ENCODE data around the gene MARVELD1. TPM values are rescaled to one million over a fixed set of nuclear protein-coding genes. Genes with fewer than 3 reads are reported as not detected.
A peak's percentile ranks its signal among the peaks of the same experiment; 100 is the strongest.

The MARVELD1 gene
- total RNA-seq, 1 donor from 2014 or later, result 37.2 TPM

GRCh38 chr10:97721871-97722780 is 8.6 kb downstream of the MARVELD1 start:
- Histone ChIP-seq H3K36me3 (ENCODE audit: control insufficient read depth, insufficient read depth, low read length) (peaks cover 4% of the 10 kb centered on the region), H3K27me3 (ENCODE audit: control insufficient read depth, insufficient read depth, low read length) (no peaks in the 10 kb centered on the region), H3K4me3 (ENCODE audit: low read depth, low read length) (no peak overlapping the region)
- DNase-seq (ENCODE audit: low read depth), result no peak
- no peak for TF ChIP-seq CTCF (IDR thresholded peaks at IDR 0.05; ENCODE audit: insufficient read depth, low read length, poor library complexity, severe bottlenecking)

GRCh38 chr10:97723001-97723400 is 9.5 kb downstream of the MARVELD1 start:
- no peak for DNase-seq (ENCODE audit: low read depth)
- H3K36me3 ChIP-seq (ENCODE audit: control insufficient read depth, insufficient read depth, low read length), result peaks cover 2% of the 10 kb centered on the region
- no peak overlapping the region for H3K4me3 ChIP-seq (ENCODE audit: low read depth, low read length)
- TF ChIP-seq CTCF (IDR thresholded peaks at IDR 0.05; ENCODE audit: insufficient read depth, low read length, poor library complexity, severe bottlenecking), result no peak
- no peaks in the 10 kb centered on the region for H3K27me3 ChIP-seq (ENCODE audit: control insufficient read depth, insufficient read depth, low read length)

- Histone ChIP-seq H3K27me3 (ENCODE audit: control insufficient read depth, insufficient read depth, low read length) (no peaks in the 10 kb centered on the region), H3K4me3 (ENCODE audit: low read depth, low read length) (no peak overlapping the region), H3K36me3 (ENCODE audit: control insufficient read depth, insufficient read depth, low read length) (no peaks in the 10 kb centered on the region)
- TF ChIP-seq CTCF (IDR thresholded peaks at IDR 0.05; ENCODE audit: insufficient read depth, low read length, poor library complexity, severe bottlenecking), result no peak
- DNase-seq (ENCODE audit: low read depth), result no peak
Observed at GRCh38 chr10:97724341-97724941, 10.9 kb downstream of the MARVELD1 start.

GRCh38 chr10:97726636-97727178 is 13.2 kb downstream of the MARVELD1 start:
- no peaks in the 10 kb centered on the region for H3K27me3 ChIP-seq (ENCODE audit: control insufficient read depth, insufficient read depth, low read length)
- H3K36me3 ChIP-seq (ENCODE audit: control insufficient read depth, insufficient read depth, low read length), result no peaks in the 10 kb centered on the region
- no peak for TF ChIP-seq CTCF (IDR thresholded peaks at IDR 0.05; ENCODE audit: insufficient read depth, low read length, poor library complexity, severe bottlenecking)
- DNase-seq (ENCODE audit: low read depth), result no peak
- peak overlapping the region; percentile 42 for H3K4me3 ChIP-seq (ENCODE audit: low read depth, low read length)

GRCh38 chr10:97729014-97729413 is 15.5 kb downstream of the MARVELD1 start:
- Histone ChIP-seq H3K27me3 (ENCODE audit: control insufficient read depth, insufficient read depth, low read length) (no peaks in the 10 kb centered on the region), H3K4me3 (ENCODE audit: low read depth, low read length) (no peak overlapping the region), H3K36me3 (ENCODE audit: control insufficient read depth, insufficient read depth, low read length) (no peaks in the 10 kb centered on the region)
- DNase-seq (ENCODE audit: low read depth), result no peak
- no peak for TF ChIP-seq CTCF (IDR thresholded peaks at IDR 0.05; ENCODE audit: insufficient read depth, low read length, poor library complexity, severe bottlenecking)
